ENCODE results near the gene NRG2.

GRCh38 chr5:139811274-139811607, 231.9 kb downstream of the NRG2 start:
- no peak for TF ChIP-seq POLR2A (IDR thresholded peaks at IDR 0.05; ENCODE audit: low read depth, low read length)
- no peak for TF ChIP-seq POLR2AphosphoS5 (IDR thresholded peaks at IDR 0.05; ENCODE audit: low read depth, low read length)
- TF ChIP-seq TAF1 (IDR thresholded peaks at IDR 0.05; ENCODE audit: borderline replicate concordance, low read depth, low read length): no peak
